ENCODE measurements around the gene ARL15.

Gene ARL15

DNA sequence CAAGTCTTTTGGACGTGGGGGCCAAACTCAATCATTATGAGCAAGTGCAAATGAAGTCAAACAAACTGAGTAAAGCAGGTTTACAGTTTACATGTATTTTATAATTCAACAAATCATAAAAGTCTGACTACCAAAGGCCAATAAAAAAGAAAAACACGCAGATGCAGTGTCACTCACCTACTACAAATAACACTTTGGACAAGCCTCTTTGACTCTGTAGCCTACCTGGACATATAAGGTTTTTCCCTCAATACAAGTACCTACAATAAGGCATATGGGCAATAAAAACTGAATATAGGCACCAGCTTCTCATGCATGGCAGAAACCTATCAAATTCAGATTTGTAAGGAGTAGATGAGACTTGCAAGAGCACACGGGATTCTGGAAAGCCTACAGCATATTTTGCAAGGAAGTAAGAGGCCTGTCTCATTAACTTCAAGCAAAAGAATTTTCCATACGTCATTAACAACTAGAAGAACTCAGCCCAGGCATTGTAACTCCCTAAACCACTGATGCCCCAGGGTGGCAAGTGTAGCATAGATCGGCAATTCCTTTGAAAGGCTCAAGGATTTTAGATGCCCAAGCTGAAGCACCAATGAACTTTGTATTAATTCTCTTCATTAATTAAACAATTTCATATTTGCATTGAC lies 21.7 kb downstream of the ARL15 start:
- no peak for DNase-seq (ENCODE audit: low spot score in 2 of 2)
- in situ Hi-C loops (cut with MboI; ENCODE audit: low sequenced_read_pairs) = no loop called here
- Histone ChIP-seq H3K4me3 (no peak overlapping the region), H3K4me1 (no peaks in the 10 kb centered on the region), H3K27me3 (ENCODE audit: low read depth) (no peaks in the 10 kb centered on the region), H3K9me3 (no peaks in the 10 kb centered on the region), H3K36me3 (replicated peaks) (no peaks in the 10 kb centered on the region)

DNA sequence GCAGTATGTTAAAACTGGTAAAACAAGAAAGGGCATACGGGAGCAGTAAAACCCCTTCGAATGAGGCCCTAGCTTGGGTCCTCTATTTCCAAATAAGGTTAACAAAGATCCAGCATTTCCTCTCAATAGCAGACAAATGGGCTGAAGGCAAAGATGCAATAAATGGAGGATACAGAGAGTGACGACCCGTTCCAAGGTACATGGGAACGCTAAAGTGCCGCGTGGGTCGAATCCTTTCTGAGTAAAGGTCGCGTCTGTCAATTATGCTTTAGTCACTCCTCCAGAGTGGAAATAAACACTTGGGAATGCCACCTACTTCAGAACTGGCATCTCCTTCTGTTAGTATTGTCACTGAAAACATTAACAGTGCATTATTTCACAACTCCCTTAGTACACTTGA lies 24.7 kb downstream of the ARL15 start:
- DNase-seq (ENCODE audit: low spot score in 2 of 2) = no peak
- Histone ChIP-seq H3K4me3 (no peak overlapping the region), H3K27me3 (ENCODE audit: low read depth) (no peaks in the 10 kb centered on the region), H3K9me3 (no peaks in the 10 kb centered on the region), H3K4me1 (no peaks in the 10 kb centered on the region), H3K36me3 (replicated peaks) (no peaks in the 10 kb centered on the region)
- in situ Hi-C loops (cut with MboI; ENCODE audit: low sequenced_read_pairs) = no loop called here

GRCh38 chr5:54284586-54284985 lies 25.8 kb downstream of the ARL15 start:
- no peak overlapping the region for H3K4me3 ChIP-seq
- DNase-seq (ENCODE audit: low spot score in 2 of 2) = no peak
- H3K9me3 ChIP-seq = no peaks in the 10 kb centered on the region
- H3K27me3 ChIP-seq (ENCODE audit: low read depth) = no peaks in the 10 kb centered on the region
- H3K36me3 ChIP-seq (replicated peaks) = no peaks in the 10 kb centered on the region
- in situ Hi-C loops (cut with MboI; ENCODE audit: low sequenced_read_pairs) = no loop called here
- H3K4me1 ChIP-seq = no peaks in the 10 kb centered on the region

DNA sequence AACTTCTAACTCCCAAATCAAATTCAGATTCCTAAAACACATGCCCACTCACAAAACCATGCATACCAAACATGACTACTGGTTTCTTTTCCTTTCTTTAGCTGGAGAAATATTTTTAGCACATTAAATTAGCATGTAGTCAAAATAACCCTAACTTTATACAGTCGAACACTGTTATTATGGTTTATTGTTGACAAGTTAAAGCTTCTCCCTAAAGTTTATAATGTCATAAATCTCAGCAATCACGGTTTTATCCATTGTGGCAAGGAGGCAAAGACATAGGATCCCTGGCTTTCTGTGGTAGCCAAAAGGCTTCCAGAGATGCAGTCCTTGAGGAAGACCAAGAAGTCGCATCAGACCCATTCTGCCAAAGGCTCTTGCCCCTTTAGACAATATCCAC lies 27.5 kb downstream of the ARL15 start:
- Histone ChIP-seq H3K4me3 (no peak overlapping the region), H3K9me3 (no peaks in the 10 kb centered on the region), H3K27me3 (ENCODE audit: low read depth) (no peaks in the 10 kb centered on the region), H3K4me1 (no peaks in the 10 kb centered on the region), H3K36me3 (replicated peaks) (no peaks in the 10 kb centered on the region)
- DNase-seq (ENCODE audit: low spot score in 2 of 2) = no peak
- in situ Hi-C loops (cut with MboI; ENCODE audit: low sequenced_read_pairs) = no loop called here

- H3K4me3 ChIP-seq = no peak overlapping the region
- in situ Hi-C loops (cut with MboI; ENCODE audit: low sequenced_read_pairs) = no loop called here
- H3K9me3 ChIP-seq = no peaks in the 10 kb centered on the region
- no peaks in the 10 kb centered on the region for H3K4me1 ChIP-seq
- DNase-seq (ENCODE audit: low spot score in 2 of 2) = no peak
- no peaks in the 10 kb centered on the region for H3K27me3 ChIP-seq (ENCODE audit: low read depth)
- no peaks in the 10 kb centered on the region for H3K36me3 ChIP-seq (replicated peaks)
Observed at GRCh38 chr5:54281960-54282692, 28.2 kb downstream of the ARL15 start.

- no peaks in the 10 kb centered on the region for H3K36me3 ChIP-seq (replicated peaks)
- no peaks in the 10 kb centered on the region for H3K4me1 ChIP-seq
- no peaks in the 10 kb centered on the region for H3K27me3 ChIP-seq (ENCODE audit: low read depth)
- H3K4me3 ChIP-seq = no peak overlapping the region
- in situ Hi-C loops (cut with MboI; ENCODE audit: low sequenced_read_pairs) = no loop called here
- no peak for DNase-seq (ENCODE audit: low spot score in 2 of 2)
- no peaks in the 10 kb centered on the region for H3K9me3 ChIP-seq
Observed at GRCh38 chr5:54279960-54280359, 30.4 kb downstream of the ARL15 start.

DNA sequence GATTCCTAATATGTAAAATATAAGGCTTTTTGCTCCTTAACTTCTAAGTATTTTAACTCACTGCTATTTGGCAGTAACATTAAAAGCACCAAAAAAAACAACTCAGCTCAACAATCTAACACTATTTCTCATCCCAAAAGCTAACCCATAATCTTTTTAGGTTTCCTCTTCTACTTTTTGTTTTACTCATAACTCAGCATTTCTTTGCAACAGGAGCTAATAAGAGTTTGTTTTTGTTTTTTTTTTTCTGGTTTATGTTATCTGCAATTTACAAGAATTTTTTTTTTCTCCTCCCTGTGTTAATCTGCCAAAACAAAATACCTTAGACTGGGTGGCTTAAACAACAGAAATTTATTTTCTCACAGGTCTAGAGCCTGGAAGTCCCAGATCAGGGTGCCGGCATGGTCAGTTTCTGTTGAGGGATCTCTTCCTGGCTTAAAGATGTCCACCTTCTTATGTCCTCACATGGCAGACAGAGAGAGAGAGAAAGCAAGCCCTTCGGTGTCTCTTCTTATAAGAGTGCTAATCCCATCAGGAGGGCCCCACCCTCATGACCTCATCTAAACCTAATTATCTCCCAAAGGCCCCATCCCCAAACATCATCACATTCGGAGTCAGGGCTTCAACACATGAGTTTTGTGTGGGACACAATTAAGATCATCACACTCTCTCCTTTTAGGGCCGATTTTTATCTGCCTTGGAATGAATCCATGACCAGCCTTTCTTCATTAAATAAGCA lies 31.2 kb downstream of the ARL15 start:
- Histone ChIP-seq H3K36me3 (replicated peaks) (no peaks in the 10 kb centered on the region), H3K27me3 (ENCODE audit: low read depth) (no peaks in the 10 kb centered on the region), H3K4me1 (no peaks in the 10 kb centered on the region), H3K4me3 (no peak overlapping the region), H3K9me3 (no peaks in the 10 kb centered on the region)
- no peak for DNase-seq (ENCODE audit: low spot score in 2 of 2)
- in situ Hi-C loops (cut with MboI; ENCODE audit: low sequenced_read_pairs) = no loop called here

GRCh38 chr5:54278036-54278830 lies 32.1 kb downstream of the ARL15 start:
- Histone ChIP-seq H3K9me3 (no peaks in the 10 kb centered on the region), H3K27me3 (ENCODE audit: low read depth) (no peaks in the 10 kb centered on the region), H3K4me1 (no peaks in the 10 kb centered on the region), H3K4me3 (no peak overlapping the region), H3K36me3 (replicated peaks) (no peaks in the 10 kb centered on the region)
- no peak for DNase-seq (ENCODE audit: low spot score in 2 of 2)
- in situ Hi-C loops (cut with MboI; ENCODE audit: low sequenced_read_pairs) = no loop called here

GRCh38 chr5:54276048-54276447 lies 34.3 kb downstream of the ARL15 start:
- no peak for DNase-seq (ENCODE audit: low spot score in 2 of 2)
- no peaks in the 10 kb centered on the region for H3K9me3 ChIP-seq
- H3K36me3 ChIP-seq (replicated peaks) = no peaks in the 10 kb centered on the region
- no peaks in the 10 kb centered on the region for H3K4me1 ChIP-seq
- H3K4me3 ChIP-seq = no peak overlapping the region
- in situ Hi-C loops (cut with MboI; ENCODE audit: low sequenced_read_pairs) = no loop called here
- no peaks in the 10 kb centered on the region for H3K27me3 ChIP-seq (ENCODE audit: low read depth)

DNA sequence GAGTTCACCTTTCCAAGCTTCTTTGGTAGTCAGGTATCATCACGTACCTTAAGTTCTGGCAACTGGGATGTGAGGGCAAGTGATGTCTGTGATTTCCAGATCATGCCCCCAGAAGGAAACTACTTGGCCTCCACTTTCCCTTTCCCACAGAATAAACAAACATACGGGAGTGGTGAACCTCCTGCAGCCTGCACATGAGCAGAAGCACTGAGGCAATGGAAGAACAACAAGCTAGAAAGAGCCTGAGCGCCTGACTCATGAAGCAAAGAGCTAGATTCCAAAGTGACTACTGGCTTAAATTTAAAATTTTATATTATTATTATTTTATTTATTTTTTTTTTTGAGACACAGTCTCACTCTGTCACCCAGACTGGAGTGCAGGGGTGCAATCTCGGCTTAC lies 35.0 kb downstream of the ARL15 start:
- in situ Hi-C loops (cut with MboI; ENCODE audit: low sequenced_read_pairs) = no loop called here
- Histone ChIP-seq H3K4me3 (no peak overlapping the region), H3K36me3 (replicated peaks) (no peaks in the 10 kb centered on the region), H3K9me3 (no peaks in the 10 kb centered on the region), H3K4me1 (no peaks in the 10 kb centered on the region), H3K27me3 (ENCODE audit: low read depth) (no peaks in the 10 kb centered on the region)
- DNase-seq (ENCODE audit: low spot score in 2 of 2) = no peak

DNA sequence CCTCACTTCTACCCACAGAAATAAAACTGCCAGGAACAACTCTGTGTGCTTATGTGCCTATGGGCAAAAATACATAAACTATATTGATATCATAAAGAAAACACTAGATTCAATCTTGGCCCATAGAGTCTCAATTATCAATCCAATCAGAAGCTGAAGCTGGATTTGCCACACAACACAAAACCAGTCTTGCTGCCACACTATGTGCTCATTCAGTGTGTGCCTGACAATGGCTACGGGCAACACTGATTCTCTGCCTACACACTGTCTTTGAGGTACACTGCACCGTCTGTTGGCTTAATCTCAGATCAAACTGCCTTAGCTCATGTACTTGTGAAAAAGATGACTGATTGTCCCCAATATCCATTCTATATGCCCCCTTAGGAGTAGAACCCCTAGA lies 35.4 kb downstream of the ARL15 start:
- no peak for DNase-seq (ENCODE audit: low spot score in 2 of 2)
- H3K4me3 ChIP-seq = no peak overlapping the region
- no peaks in the 10 kb centered on the region for H3K36me3 ChIP-seq (replicated peaks)
- in situ Hi-C loops (cut with MboI; ENCODE audit: low sequenced_read_pairs) = loop anchor here (25.0 kb wide), 1 partner anchor 587 kb away; no protein-coding TSS in a partner anchor
- no peaks in the 10 kb centered on the region for H3K27me3 ChIP-seq (ENCODE audit: low read depth)
- H3K4me1 ChIP-seq = no peaks in the 10 kb centered on the region
- H3K9me3 ChIP-seq = no peaks in the 10 kb centered on the region

DNA sequence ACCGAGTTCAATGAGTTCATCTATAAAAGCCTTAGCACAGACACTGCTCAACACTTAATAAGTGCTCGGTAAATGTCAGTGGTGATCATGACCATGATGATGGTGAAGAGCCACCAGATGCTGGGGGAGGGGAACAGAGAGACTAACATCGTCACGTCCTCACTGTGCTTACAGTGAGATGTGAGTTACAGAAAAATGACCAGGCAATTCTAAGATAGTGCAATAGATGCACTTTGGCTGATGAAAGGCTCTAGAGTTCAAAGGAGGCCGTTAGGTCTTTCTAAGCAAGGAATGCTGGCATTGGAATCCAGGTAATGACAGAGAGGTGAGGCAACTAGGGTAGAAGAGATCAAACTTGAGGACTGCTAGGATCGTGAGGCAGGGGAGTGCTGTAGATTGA lies 36.7 kb downstream of the ARL15 start:
- no peak for DNase-seq (ENCODE audit: low spot score in 2 of 2)
- Histone ChIP-seq H3K27me3 (ENCODE audit: low read depth) (no peaks in the 10 kb centered on the region), H3K4me1 (no peaks in the 10 kb centered on the region), H3K9me3 (no peaks in the 10 kb centered on the region), H3K36me3 (replicated peaks) (no peaks in the 10 kb centered on the region), H3K4me3 (no peak overlapping the region)
- in situ Hi-C loops (cut with MboI; ENCODE audit: low sequenced_read_pairs) = loop anchor here (25.0 kb wide), 1 partner anchor 589 kb away; no protein-coding TSS in a partner anchor

- no peaks in the 10 kb centered on the region for H3K36me3 ChIP-seq (replicated peaks)
- H3K27me3 ChIP-seq (ENCODE audit: low read depth) = no peaks in the 10 kb centered on the region
- in situ Hi-C loops (cut with MboI; ENCODE audit: low sequenced_read_pairs) = loop anchor here (25.0 kb wide), 1 partner anchor 590 kb away; no protein-coding TSS in a partner anchor
- DNase-seq (ENCODE audit: low spot score in 2 of 2) = no peak
- no peaks in the 10 kb centered on the region; the same call in 1 of the 2 replicates for H3K9me3 ChIP-seq
- H3K4me3 ChIP-seq = no peak overlapping the region
- no peaks in the 10 kb centered on the region for H3K4me1 ChIP-seq
Observed at GRCh38 chr5:54272746-54273145, 37.6 kb downstream of the ARL15 start.

All from HAP-1 (cell line).